Measurements from ENCODE around the gene MGAT3. TPM values are rescaled to one million over a fixed set of nuclear protein-coding genes. Genes with fewer than 3 reads are reported as not detected.

MGAT3 gene
- polyA plus RNA-seq, 1 of the 3 experiments (the other 2 are of a cell fraction): 0.16 TPM

GRCh38 chr22:39482768-39483167 lies 26.0 kb downstream of the MGAT3 start (continued):
- no peak for TF ChIP-seq USF1 (IDR thresholded peaks at IDR 0.05; ENCODE audit: borderline replicate concordance, low read depth)

GRCh38 chr22:39486951-39487825 lies 30.4 kb downstream of the MGAT3 start:
- CTCF ChIA-PET: interaction anchor here (0.8 to 1.0 kb wide), 2 partner anchors 42 to 88 kb away, joined by 4 to 5 read pairs; partner anchors contain the start of gene TAB1
- H3K9me2 ChIP-seq: no peaks in the 10 kb centered on the region
- H3K27me3 ChIP-seq (ENCODE audit: insufficient read depth): no peaks in the 10 kb centered on the region
- no peaks in the 10 kb centered on the region for H3K36me3 ChIP-seq (replicated peaks in 1 of 2; ENCODE audit: control insufficient read depth in 1 of 2, insufficient read depth in 2 of 2, low read length in 1 of 2)
- H4K20me1 ChIP-seq (ENCODE audit: insufficient read depth): no peaks in the 10 kb centered on the region
- H2AFZ ChIP-seq (ENCODE audit: low read depth): no peak overlapping the region
- H3K4me3 ChIP-seq (ENCODE audit: low read depth in 2 of 2, low read length in 1 of 2): no peak overlapping the region
- H3K79me2 ChIP-seq (ENCODE audit: insufficient read depth): no peaks in the 10 kb centered on the region
- H3K9ac ChIP-seq: no peak overlapping the region
- WGBS (ENCODE audit: low lambda C conversion rate): 75% methylated on average over 12 of the region's 45 CpGs
- no peak overlapping the region for H3K27ac ChIP-seq (ENCODE audit: low read depth in 2 of 2, low read length in 1 of 2)
- no peak overlapping the region for H3K4me2 ChIP-seq
- no peak for DNase-seq
- no peaks in the 10 kb centered on the region; a peak in 1 of 4 replicates for H3K4me1 ChIP-seq (ENCODE audit: control insufficient read depth in 1 of 2, insufficient read depth in 2 of 2, low read depth in 1 of 2, low read length in 1 of 2)
- POLR2A ChIA-PET: no interaction called here
- H3K9me3 ChIP-seq: no peaks in the 10 kb centered on the region
- TF ChIP-seq MXI1 (IDR thresholded peaks at IDR 0.05; ENCODE audit: low read depth, low read length) (no peak), EP300 (IDR thresholded peaks at IDR 0.05; ENCODE audit: borderline replicate concordance in 1 of 2, low read depth in 1 of 2, low read length in 1 of 2) (no peak), NRF1 (IDR thresholded peaks at IDR 0.05; ENCODE audit: low read depth, low read length) (no peak), EZH2phosphoT487 (IDR thresholded peaks at IDR 0.05; ENCODE audit: borderline replicate concordance, low read depth) (no peak), IRF3 (IDR thresholded peaks at IDR 0.05; ENCODE audit: low read depth, low read length) (no peak)
- H3F3A ChIP-seq (replicated peaks; ENCODE audit: insufficient read depth): no peaks in the 10 kb centered on the region

- Histone ChIP-seq H3F3A (replicated peaks; ENCODE audit: insufficient read depth) (no peaks in the 10 kb centered on the region), H3K4me2 (no peak overlapping the region), H3K27me3 (ENCODE audit: insufficient read depth) (no peaks in the 10 kb centered on the region), H3K9me2 (no peaks in the 10 kb centered on the region), H3K79me2 (ENCODE audit: insufficient read depth) (no peaks in the 10 kb centered on the region), H3K27ac (ENCODE audit: low read depth in 2 of 2, low read length in 1 of 2) (no peak overlapping the region), H2AFZ (ENCODE audit: low read depth) (no peak overlapping the region), H4K20me1 (ENCODE audit: insufficient read depth) (no peaks in the 10 kb centered on the region), H3K9ac (no peak overlapping the region), H3K36me3 (replicated peaks in 1 of 2; ENCODE audit: control insufficient read depth in 1 of 2, insufficient read depth in 2 of 2, low read length in 1 of 2) (no peaks in the 10 kb centered on the region), H3K9me3 (no peaks in the 10 kb centered on the region), H3K4me1 (ENCODE audit: control insufficient read depth in 1 of 2, insufficient read depth in 2 of 2, low read depth in 1 of 2, low read length in 1 of 2) (no peaks in the 10 kb centered on the region; a peak in 1 of 4 replicates), H3K4me3 (ENCODE audit: low read depth in 2 of 2, low read length in 1 of 2) (no peak overlapping the region)
- no peak for DNase-seq
- 88% methylated on average over 19 of the region's 70 CpGs for WGBS (ENCODE audit: low lambda C conversion rate)
- ChIA-PET CTCF (interaction anchor here (0.8 to 1.0 kb wide), 3 partner anchors 27 to 89 kb away, joined by 4 to 5 read pairs (median 4); partner anchors contain the start of gene TAB1), POLR2A (no interaction called here)
- TF ChIP-seq JUND (IDR thresholded peaks at IDR 0.05) (no peak), MAX (IDR thresholded peaks at IDR 0.05; ENCODE audit: low read depth) (no peak), NFIC (IDR thresholded peaks at IDR 0.05; ENCODE audit: borderline replicate concordance) (no peak), IRF3 (IDR thresholded peaks at IDR 0.05; ENCODE audit: low read depth, low read length) (no peak), EZH2phosphoT487 (IDR thresholded peaks at IDR 0.05; ENCODE audit: borderline replicate concordance, low read depth) (no peak), REST (IDR thresholded peaks at IDR 0.05; ENCODE audit: low read depth, low read length) (no peak), ZBTB33 (IDR thresholded peaks at IDR 0.05; ENCODE audit: borderline replicate concordance, low read depth) (no peak), ELF1 (IDR thresholded peaks at IDR 0.05) (no peak)
These were observed 31.2 kb downstream of the MGAT3 start for GRCh38 chr22:39487826-39488520.

All from SK-N-SH (cell line).